Transverse colon (tissue), 4 donors: ENCODE results near the gene PRR19. TPM values are rescaled to one million over a fixed set of nuclear protein-coding genes. Genes with fewer than 3 reads are reported as not detected.

Experiments used
- DNase-seq: peaks from one replicate; pipeline ENCODE4 v3.0.0-alpha.2; 2019
- H3K27ac ChIP-seq, 4 donors: fragments of 200-600 bp; sonication (generic); 2 replicates each; pipeline ENCODE4 v1.5.1; 2016 to 2018; ENCODE audit warnings: inconsistent platforms in 4 of 4
- H3K27me3 ChIP-seq: fragments of 200-600 bp; sonication (generic); 2 replicates; pipeline ENCODE4 v1.5.1; 2017; ENCODE audit warnings: inconsistent platforms
- H3K36me3 ChIP-seq, 4 donors: fragments of 200-600 bp; sonication (generic); 2 replicates each; pipeline ENCODE4 v1.5.1; 2017 to 2019; ENCODE audit warnings: inconsistent platforms in 4 of 4
- H3K4me1 ChIP-seq, 4 donors: fragments of 200-600 bp; sonication (generic); 2 replicates each; pipeline ENCODE4 v1.5.1; 2017 to 2020; ENCODE audit warnings: inconsistent platforms in 4 of 4
- H3K4me3 ChIP-seq, 4 donors: fragments of 200-600 bp; sonication (generic); 1 replicate in 1 of 4; 2 replicates in 3 of 4; pipeline versions ENCODE4 v1.5.1 to v1.6.1; 2017 to 2019; ENCODE audit warnings: inconsistent platforms in 4 of 4
- H3K9me3 ChIP-seq, 2 donors: fragments of 200-600 bp; sonication (generic); 2 replicates each; pipeline ENCODE4 v1.5.1; 2017 to 2019; ENCODE audit warnings: inconsistent platforms in 2 of 2
- EP300 ChIP-seq: sonication (generic); formaldehyde crosslinking; IDR thresholded peaks from one replicate; pipeline ENCODE4 v1.6.1; 2017; ENCODE audit warnings: antibody characterized with exemption, low read depth
- POLR2A ChIP-seq: fragments of 450-650 bp; IDR thresholded peaks from one replicate; pipeline ENCODE4 v1.6.1; 2016; ENCODE audit warnings: antibody characterized with exemption, mild to moderate bottlenecking, moderate library complexity
- POLR2AphosphoS5 ChIP-seq, 3 donors: sonication (generic); formaldehyde crosslinking; IDR thresholded peaks; one replicate each; pipeline ENCODE4 v1.6.1; 2016; ENCODE audit warnings: antibody characterized with exemption in 3 of 3
- WGBS, 2 donors: methylation state at CpG; one replicate each; pipeline ENCODE4 v1.1.5; 2018; ENCODE audit warnings: low coverage in 1 of 2; 5-methylcytosine and 5-hydroxymethylcytosine counted together
- in situ Hi-C, 4 donors: fragments of 200-750 bp; cut with MboI; loops; one replicate each; pipeline versions ENCODE4 v1.15.0 to v1.15.1; 2017; ENCODE audit warnings: low sequenced_read_pairs in 3 of 4, low pct_ligation_motif_present in 1 of 4, low pct_unique_long_range_greater_than_20kb in 1 of 4
- intact Hi-C: fragments of 100-400 bp; cut with DNase I; formaldehyde crosslinking; loops from one replicate; pipeline ENCODE4 v1.15.1; 2023; ENCODE audit warnings: low total_unique reads
- total RNA-seq, 4 donors: library from RNA; depleted of rRNA; stranded (reverse); fragments of >200 nt; gene quantifications; one replicate each; pipeline ENCODE4 v1.1.0, GENCODE V29; 2016
- TF ChIP-seq, protein P1 (sequence below), 5 experiments: fragments of 200-600 bp in 3 of 5; fragments of 450-650 bp in 2 of 5; sonication (generic) in 3 of 5; IDR thresholded peaks; 1 replicate in 2 of 5; 2 replicates in 3 of 5; pipeline ENCODE4 v1.5.1; 2016 to 2017; ENCODE audit warnings: antibody characterized with exemption in 5 of 5, inconsistent platforms in 3 of 5, mild to moderate bottlenecking in 2 of 5, moderate library complexity in 1 of 5

Gene PRR19
- total RNA-seq, 4 donors from 2014 or later, result 0.41 to 0.79 TPM; not detected in 2

GRCh38 chr19:42292042-42292960, 9.6 kb upstream of the PRR19 start:
- WGBS, 2 donors, result 80% methylated on average over 15 of the region's 27 CpGs; no CpG with 5 or more reads in 1 of the 2 donors
- H3K27ac ChIP-seq, result peak overlapping the region in 1 of 4 donors; percentile 25
- H3K27me3 ChIP-seq, result no peaks in the 10 kb centered on the region
- in situ Hi-C loops, result loop anchor here in 2 of 4 donors (10.0 kb wide), 1 partner anchor 158 kb away; the partner anchor contains the start of gene POU2F2 (in 2 of the 2)
- H3K4me1 ChIP-seq, result peaks cover 0 to 17% (median 9%) of the 10 kb centered on the region in 4 donors
- peaks cover 0 to 33% (median 4%) of the 10 kb centered on the region in 4 donors for H3K36me3 ChIP-seq
- TF ChIP-seq POLR2A (no peak), POLR2AphosphoS5 (IDR thresholded peaks at IDR 0.05) (no peak), EP300 (no peak)
- TF ChIP-seq, protein P1, sequence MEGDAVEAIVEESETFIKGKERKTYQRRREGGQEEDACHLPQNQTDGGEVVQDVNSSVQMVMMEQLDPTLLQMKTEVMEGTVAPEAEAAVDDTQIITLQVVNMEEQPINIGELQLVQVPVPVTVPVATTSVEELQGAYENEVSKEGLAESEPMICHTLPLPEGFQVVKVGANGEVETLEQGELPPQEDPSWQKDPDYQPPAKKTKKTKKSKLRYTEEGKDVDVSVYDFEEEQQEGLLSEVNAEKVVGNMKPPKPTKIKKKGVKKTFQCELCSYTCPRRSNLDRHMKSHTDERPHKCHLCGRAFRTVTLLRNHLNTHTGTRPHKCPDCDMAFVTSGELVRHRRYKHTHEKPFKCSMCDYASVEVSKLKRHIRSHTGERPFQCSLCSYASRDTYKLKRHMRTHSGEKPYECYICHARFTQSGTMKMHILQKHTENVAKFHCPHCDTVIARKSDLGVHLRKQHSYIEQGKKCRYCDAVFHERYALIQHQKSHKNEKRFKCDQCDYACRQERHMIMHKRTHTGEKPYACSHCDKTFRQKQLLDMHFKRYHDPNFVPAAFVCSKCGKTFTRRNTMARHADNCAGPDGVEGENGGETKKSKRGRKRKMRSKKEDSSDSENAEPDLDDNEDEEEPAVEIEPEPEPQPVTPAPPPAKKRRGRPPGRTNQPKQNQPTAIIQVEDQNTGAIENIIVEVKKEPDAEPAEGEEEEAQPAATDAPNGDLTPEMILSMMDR (IDR thresholded peaks at IDR 0.05), result no peak
- no peak overlapping the region for H3K4me3 ChIP-seq
- intact Hi-C loops, result no loop called here
- peak; percentile 50 for DNase-seq
- H3K9me3 ChIP-seq, result no peaks in the 10 kb centered on the region

- Histone ChIP-seq H3K36me3 (peaks cover 0 to 33% (median 4%) of the 10 kb centered on the region in 4 donors), H3K4me1 (peaks cover 0 to 17% (median 9%) of the 10 kb centered on the region in 4 donors), H3K27ac (no peak overlapping the region), H3K4me3 (no peak overlapping the region), H3K27me3 (no peaks in the 10 kb centered on the region), H3K9me3 (no peaks in the 10 kb centered on the region)
- intact Hi-C loops, result no loop called here
- TF ChIP-seq POLR2A, result no peak
- TF ChIP-seq, protein P1 (IDR thresholded peaks at IDR 0.05), result no peak
- in situ Hi-C loops, result loop anchor here in 2 of 4 donors (10.0 kb wide), 1 partner anchor 158 kb away; the partner anchor contains the start of gene POU2F2 (in 2 of the 2)
- no peak for DNase-seq
- WGBS, 2 donors, result 96 to 100% methylated on average over 2 to 10 of the region's 14 CpGs
These were observed 9.0 kb upstream of the PRR19 start for GRCh38 chr19:42292963-42293362.

DNA sequence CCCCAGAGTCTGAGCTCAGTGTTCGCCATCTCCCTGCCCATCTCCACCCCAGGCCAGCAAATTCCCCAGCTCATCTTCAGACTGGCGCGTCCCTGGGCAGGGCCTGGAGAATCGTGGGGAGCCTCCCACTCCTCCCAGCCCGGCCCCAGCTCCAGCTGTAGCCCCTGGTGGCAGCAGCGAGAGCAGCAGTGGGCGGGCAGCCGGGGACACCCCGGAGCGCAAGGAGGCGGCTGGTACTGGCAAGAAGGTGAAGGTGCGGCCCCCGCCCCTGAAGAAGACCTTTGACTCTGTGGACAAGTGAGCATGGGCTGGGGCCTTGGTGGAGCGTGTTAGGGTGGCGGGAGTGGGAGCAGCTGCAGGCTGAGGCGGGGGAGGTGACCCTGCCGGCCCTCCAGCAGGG, 8.4 kb upstream of the PRR19 start:
- intact Hi-C loops (no loop called here), in situ Hi-C loops (loop anchor here in 2 of 4 donors (10.0 kb wide), 1 partner anchor 159 kb away; the partner anchor contains the start of gene POU2F2 (in 2 of the 2))
- no peak for DNase-seq
- H3K4me3 ChIP-seq, result no peak overlapping the region
- peaks cover 0 to 33% (median 4%) of the 10 kb centered on the region in 4 donors for H3K36me3 ChIP-seq
- H3K4me1 ChIP-seq, result peaks cover 0 to 17% (median 9%) of the 10 kb centered on the region in 4 donors
- no peaks in the 10 kb centered on the region for H3K9me3 ChIP-seq
- no peak overlapping the region for H3K27ac ChIP-seq
- TF ChIP-seq POLR2AphosphoS5 (IDR thresholded peaks at IDR 0.05) (no peak), EP300 (no peak), POLR2A (no peak)
- TF ChIP-seq, protein P1 (IDR thresholded peaks at IDR 0.05), result no peak
- WGBS, 2 donors, result 88% methylated on average over 17 of the region's 17 CpGs; no CpG with 5 or more reads in 1 of the 2 donors
- H3K27me3 ChIP-seq, result no peaks in the 10 kb centered on the region

DNA sequence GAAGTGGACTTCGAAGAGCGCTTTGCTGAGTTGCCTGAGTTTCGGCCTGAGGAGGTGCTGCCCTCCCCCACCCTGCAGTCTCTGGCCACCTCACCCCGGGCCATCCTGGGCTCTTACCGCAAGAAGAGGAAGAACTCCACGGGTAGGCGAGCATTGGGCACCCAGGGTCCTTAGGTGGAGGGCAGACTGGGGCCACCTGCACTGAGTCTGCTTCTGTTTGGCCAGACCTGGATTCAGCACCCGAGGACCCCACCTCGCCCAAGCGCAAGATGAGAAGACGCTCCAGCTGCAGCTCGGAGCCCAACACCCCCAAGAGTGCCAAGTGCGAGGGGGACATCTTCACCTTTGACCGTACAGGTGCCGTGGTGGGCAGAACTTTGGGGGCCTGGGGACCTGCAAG, 8.0 kb upstream of the PRR19 start:
- Histone ChIP-seq H3K4me1 (peaks cover 0 to 17% (median 9%) of the 10 kb centered on the region in 4 donors), H3K9me3 (no peaks in the 10 kb centered on the region), H3K27ac (no peak overlapping the region), H3K36me3 (peaks cover 0 to 31% (median 3%) of the 10 kb centered on the region in 4 donors), H3K4me3 (no peak overlapping the region), H3K27me3 (no peaks in the 10 kb centered on the region)
- 95% methylated on average over 13 of the region's 15 CpGs; no CpG with 5 or more reads in 1 of the 2 donors for WGBS, 2 donors
- in situ Hi-C loops (loop anchor here in 2 of 4 donors (10.0 kb wide), 1 partner anchor 159 kb away; the partner anchor contains the start of gene POU2F2 (in 2 of the 2)), intact Hi-C loops (no loop called here)
- no peak for TF ChIP-seq EP300
- TF ChIP-seq POLR2AphosphoS5 (IDR thresholded peaks at IDR 0.05), result no peak
- TF ChIP-seq POLR2A, result no peak
- TF ChIP-seq, protein P1 (IDR thresholded peaks at IDR 0.05), result no peak
- no peak for DNase-seq
